Measurements from ENCODE around the gene ZNF550. TPM values are rescaled to one million over a fixed set of nuclear protein-coding genes. Genes with fewer than 3 reads are reported as not detected.
A peak's percentile ranks its signal among the peaks of the same experiment; 100 is the strongest.

The ZNF550 gene
- total RNA-seq, 1 experiment from 2014 or later = 13.5 TPM

DNA sequence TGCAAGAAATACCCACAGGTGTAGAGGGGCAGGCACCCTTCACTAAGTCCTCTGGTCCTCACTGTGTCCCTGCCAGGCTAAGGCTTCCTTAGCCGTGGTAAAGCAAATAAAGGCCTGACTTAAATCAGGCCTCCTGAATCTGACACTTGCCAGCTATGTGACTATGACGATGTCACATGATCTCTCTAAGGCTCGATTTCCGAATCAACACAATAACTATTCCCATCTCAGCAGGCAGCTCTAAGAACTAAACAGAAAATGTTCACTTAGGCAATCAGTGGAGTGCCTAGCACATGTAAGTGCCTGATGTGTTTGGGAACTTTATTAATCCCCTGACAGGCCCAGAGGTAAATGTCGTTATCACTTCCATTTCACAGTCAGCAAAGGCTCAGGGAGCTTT, 2.0 kb downstream of the ZNF550 start:
- TF ChIP-seq, protein P1, sequence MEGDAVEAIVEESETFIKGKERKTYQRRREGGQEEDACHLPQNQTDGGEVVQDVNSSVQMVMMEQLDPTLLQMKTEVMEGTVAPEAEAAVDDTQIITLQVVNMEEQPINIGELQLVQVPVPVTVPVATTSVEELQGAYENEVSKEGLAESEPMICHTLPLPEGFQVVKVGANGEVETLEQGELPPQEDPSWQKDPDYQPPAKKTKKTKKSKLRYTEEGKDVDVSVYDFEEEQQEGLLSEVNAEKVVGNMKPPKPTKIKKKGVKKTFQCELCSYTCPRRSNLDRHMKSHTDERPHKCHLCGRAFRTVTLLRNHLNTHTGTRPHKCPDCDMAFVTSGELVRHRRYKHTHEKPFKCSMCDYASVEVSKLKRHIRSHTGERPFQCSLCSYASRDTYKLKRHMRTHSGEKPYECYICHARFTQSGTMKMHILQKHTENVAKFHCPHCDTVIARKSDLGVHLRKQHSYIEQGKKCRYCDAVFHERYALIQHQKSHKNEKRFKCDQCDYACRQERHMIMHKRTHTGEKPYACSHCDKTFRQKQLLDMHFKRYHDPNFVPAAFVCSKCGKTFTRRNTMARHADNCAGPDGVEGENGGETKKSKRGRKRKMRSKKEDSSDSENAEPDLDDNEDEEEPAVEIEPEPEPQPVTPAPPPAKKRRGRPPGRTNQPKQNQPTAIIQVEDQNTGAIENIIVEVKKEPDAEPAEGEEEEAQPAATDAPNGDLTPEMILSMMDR (conservative IDR thresholded peaks at IDR 0.05) = no peak
- Histone ChIP-seq H2AK5ac (ENCODE audit: insufficient read length, low read length) (no peak overlapping the region), H3K27ac (ENCODE audit: insufficient read length, low read depth, low read length) (no peak overlapping the region), H2BK20ac (ENCODE audit: low read depth, low read length, poor library complexity, severe bottlenecking) (no peak overlapping the region), H2BK5ac (ENCODE audit: insufficient read length, low read length) (no peak overlapping the region), H3K56ac (ENCODE audit: insufficient read length, low read depth, low read length) (no peak overlapping the region), H2BK15ac (ENCODE audit: low read depth, low read length) (no peak overlapping the region), H3K9ac (ENCODE audit: extremely low read depth, insufficient read length, low read length) (no peak overlapping the region), H3K23me2 (ENCODE audit: insufficient read length, low read depth, low read length, poor library complexity, severe bottlenecking) (peaks cover 5% of the 10 kb centered on the region), H3K79me1 (ENCODE audit: insufficient read depth, low read depth, low read length, poor library complexity, severe bottlenecking) (no peaks in the 10 kb centered on the region), H3K27me3 (ENCODE audit: insufficient read depth, low read length) (no peaks in the 10 kb centered on the region), H3K4ac (ENCODE audit: low read depth, low read length) (no peak overlapping the region), H3K9me3 (ENCODE audit: control insufficient read depth, low read depth, low read length) (no peaks in the 10 kb centered on the region), H3T11ph (ENCODE audit: low read length) (no peak overlapping the region), H4K5ac (ENCODE audit: insufficient read length, low read depth, low read length) (no peak overlapping the region), H2BK120ac (ENCODE audit: low read depth, low read length, poor library complexity, severe bottlenecking) (no peak overlapping the region), H2BK12ac (ENCODE audit: insufficient read length, low read depth, low read length) (no peak overlapping the region), H3K79me2 (ENCODE audit: insufficient read depth, low read length) (peaks cover 6% of the 10 kb centered on the region), H3K4me2 (ENCODE audit: insufficient read depth, insufficient read length, low read length) (no peak overlapping the region), H3K18ac (ENCODE audit: insufficient read length, low read depth, low read length) (no peak overlapping the region), H3K14ac (ENCODE audit: insufficient read depth, low read length) (no peak overlapping the region), H4K91ac (ENCODE audit: insufficient read length, low read depth, low read length) (no peak overlapping the region), H4K20me1 (ENCODE audit: control insufficient read depth, insufficient read depth, insufficient read length) (no peaks in the 10 kb centered on the region), H4K8ac (replicated peaks; ENCODE audit: insufficient read length, low read depth, low read length) (no peak overlapping the region), H2AFZ (ENCODE audit: low read length) (no peak overlapping the region), H3K23ac (ENCODE audit: insufficient read length, low read depth, low read length) (no peak overlapping the region), H3K4me1 (ENCODE audit: insufficient read depth, low read length) (no peaks in the 10 kb centered on the region)
- peak overlapping the region; percentile 89 to 98; a peak in 4 of 5 replicates for H3K4me3 Mint-ChIP-seq
- no peak for DNase-seq
- no peak overlapping the region for H3K27ac Mint-ChIP-seq
- H3K9me3 Mint-ChIP-seq = peaks cover 29 to 41% of the 10 kb centered on the region in 2 experiments
- WGBS (ENCODE audit: extremely low coverage, insufficient read length, low lambda C conversion rate) = no CpG with 5 or more reads among the region's 5 CpGs
- peaks cover 7% of the 10 kb centered on the region; the same call in 1 of the 2 replicates for H3K27me3 Mint-ChIP-seq (ENCODE audit: low read depth)
- peaks cover 10 to 12% of the 10 kb centered on the region in 2 experiments for H3K4me1 Mint-ChIP-seq
- H3K36me3 Mint-ChIP-seq (ENCODE audit: insufficient read depth in 1 of 3, low read depth in 3 of 3) = peaks cover 51 to 68% (median 55%) of the 10 kb centered on the region in 3 experiments

Data from H9 (cell line).